Neutrophil (primary cell): ENCODE data around the gene CFB.
"Not testable (repeated sequence)": the region's sequence is repeated elsewhere in the genome, so short reads cannot be mapped to it uniquely, and the experiment has no call there.

Experiments
- H3K27ac ChIP-seq: fragments of 200-600 bp; sonication (generic); 2 replicates; pipeline ENCODE4 v1.5.1; 2016; ENCODE audit warnings: mild to moderate bottlenecking, moderate library complexity
- H3K27me3 ChIP-seq: fragments of 200-600 bp; sonication (generic); 2 replicates; pipeline ENCODE4 v1.6.0; 2016; ENCODE audit warnings: mild to moderate bottlenecking
- H3K36me3 ChIP-seq: fragments of 200-600 bp; sonication (generic); 2 replicates; pipeline ENCODE4 v1.5.1; 2017
- H3K4me1 ChIP-seq, 2 experiments: fragments of 200-600 bp in 1 of 2; sonication (generic) in 1 of 2; 1 replicate in 1 of 2; 2 replicates in 1 of 2; pipeline versions ENCODE4 v1.5.1 to v1.6.1; 2013 to 2016; ENCODE audit warnings: low read depth in 1 of 2, low read length in 1 of 2, mild to moderate bottlenecking in 1 of 2, moderate library complexity in 1 of 2; ENCODE audit not compliant: control insufficient read depth in 1 of 2, insufficient read depth in 1 of 2
- H3K4me3 ChIP-seq, 2 experiments: fragments of 200-600 bp in 1 of 2; sonication (generic) in 1 of 2; 1 replicate in 1 of 2; 2 replicates in 1 of 2; pipeline ENCODE4 v1.5.1; 2013 to 2016; ENCODE audit warnings: low read depth in 1 of 2, low read length in 1 of 2, mild to moderate bottlenecking in 1 of 2, moderate library complexity in 1 of 2
- H3K9me3 ChIP-seq: fragments of 200-600 bp; sonication (generic); 2 replicates; pipeline ENCODE4 v1.5.1; 2016
- CTCF ChIP-seq: fragments of 200-600 bp; sonication (generic); IDR thresholded peaks from 2 replicates; pipeline ENCODE4 v1.5.1; 2016; ENCODE audit warnings: antibody characterized with exemption

The CFB gene

GRCh38 chr6:31908791-31909190 is 37.1 kb upstream of the CFB start:
- TF ChIP-seq CTCF, result no peak
- no peak overlapping the region for H3K4me3 ChIP-seq
- no peak overlapping the region for H3K27ac ChIP-seq
- H3K4me1 ChIP-seq, result no peaks in the 10 kb centered on the region
- peaks cover 30% of the 10 kb centered on the region for H3K27me3 ChIP-seq
- no peaks in the 10 kb centered on the region for H3K9me3 ChIP-seq
- no peaks in the 10 kb centered on the region for H3K36me3 ChIP-seq

GRCh38 chr6:31909298-31909697 is 36.6 kb upstream of the CFB start:
- H3K9me3 ChIP-seq, H3K27ac ChIP-seq, H3K4me1 ChIP-seq, H3K36me3 ChIP-seq, H3K4me3 ChIP-seq: not testable (repeated sequence)
- H3K27me3 ChIP-seq, result peaks cover 26% of the 10 kb centered on the region

GRCh38 chr6:31911826-31912585 is 33.9 kb upstream of the CFB start:
- no peak for TF ChIP-seq CTCF
- Histone ChIP-seq H3K9me3 (no peaks in the 10 kb centered on the region), H3K4me3 (no peak overlapping the region), H3K4me1 (no peaks in the 10 kb centered on the region), H3K36me3 (no peaks in the 10 kb centered on the region), H3K27ac (no peak overlapping the region), H3K27me3 (no peaks in the 10 kb centered on the region)

- TF ChIP-seq CTCF, result no peak
- Histone ChIP-seq H3K27ac (no peak overlapping the region), H3K27me3 (no peaks in the 10 kb centered on the region), H3K4me3 (no peak overlapping the region), H3K36me3 (no peaks in the 10 kb centered on the region), H3K9me3 (no peaks in the 10 kb centered on the region), H3K4me1 (no peaks in the 10 kb centered on the region)
Observed at GRCh38 chr6:31915351-31915750, 30.5 kb upstream of the CFB start.

- Histone ChIP-seq H3K27me3 (no peaks in the 10 kb centered on the region), H3K36me3 (no peaks in the 10 kb centered on the region), H3K4me3 (no peak overlapping the region), H3K4me1 (no peaks in the 10 kb centered on the region), H3K27ac (no peak overlapping the region), H3K9me3 (no peaks in the 10 kb centered on the region)
- no peak for TF ChIP-seq CTCF
Observed at GRCh38 chr6:31915756-31916155, 30.1 kb upstream of the CFB start.

GRCh38 chr6:31918069-31918720 is 27.7 kb upstream of the CFB start:
- TF ChIP-seq CTCF, result no peak
- H3K4me3 ChIP-seq, result no peak overlapping the region
- H3K36me3 ChIP-seq, result no peaks in the 10 kb centered on the region
- H3K9me3 ChIP-seq, result no peaks in the 10 kb centered on the region
- no peaks in the 10 kb centered on the region for H3K4me1 ChIP-seq
- H3K27me3 ChIP-seq, result no peaks in the 10 kb centered on the region
- no peak overlapping the region for H3K27ac ChIP-seq
